Small intestine (tissue), 7 donors: ENCODE results near the gene CSNK2A3. TPM values are rescaled to one million over a fixed set of nuclear protein-coding genes. Genes with fewer than 3 reads are reported as not detected.

ENCODE experiments used
- DNase-seq, 2 donors: peaks; one replicate each; pipeline versions ENCODE4 v3.0.0 to v3.0.0-alpha.2; 2013
- FAIRE-seq: peaks from 2 replicates; lab custom pipeline; 2012; peaks lifted over from hg19 to GRCh38; lab: Jason Lieb, UNC
- H3K27ac ChIP-seq, 3 donors: one replicate each; pipeline ENCODE4 v1.5.1; 2013; ENCODE audit warnings: low read length in 2 of 3, mild to moderate bottlenecking in 2 of 3, control low read depth in 1 of 3, inconsistent platforms in 1 of 3, low read depth in 1 of 3, moderate library complexity in 1 of 3
- H3K27me3 ChIP-seq, 3 donors: one replicate each; pipeline ENCODE4 v1.6.1; 2013; ENCODE audit warnings: low read length in 3 of 3, inconsistent platforms in 1 of 3; ENCODE audit not compliant: control insufficient read depth in 3 of 3, insufficient read depth in 3 of 3
- H3K36me3 ChIP-seq, 3 donors: one replicate each; pipeline ENCODE4 v1.6.1; 2013; ENCODE audit warnings: low read length in 3 of 3, inconsistent platforms in 1 of 3, low read depth in 1 of 3, mild to moderate bottlenecking in 1 of 3, moderate library complexity in 1 of 3; ENCODE audit not compliant: control insufficient read depth in 3 of 3, insufficient read depth in 2 of 3
- H3K4me1 ChIP-seq, 3 donors: one replicate each; pipeline ENCODE4 v1.6.1; 2013; ENCODE audit warnings: low read length in 2 of 3, inconsistent platforms in 1 of 3, low read depth in 1 of 3, mild to moderate bottlenecking in 1 of 3, moderate library complexity in 1 of 3; ENCODE audit not compliant: control insufficient read depth in 3 of 3, insufficient read depth in 2 of 3
- H3K4me3 ChIP-seq, 3 donors: one replicate each; pipeline ENCODE4 v1.5.1; 2013; ENCODE audit warnings: low read length in 3 of 3, control low read depth in 1 of 3, inconsistent platforms in 1 of 3, low read depth in 1 of 3, mild to moderate bottlenecking in 1 of 3, moderate library complexity in 1 of 3
- H3K9me3 ChIP-seq, 2 donors: one replicate each; pipeline ENCODE4 v1.6.1; 2013; ENCODE audit warnings: low read depth in 1 of 2, low read length in 1 of 2; ENCODE audit not compliant: control insufficient read depth in 2 of 2, insufficient read depth in 1 of 2
- WGBS, 3 donors: extraction: QIAGEN DNeasy Blood & Tissue Kit; methylation state at CpG; one replicate each; pipeline ENCODE4 v1.1.7; 2013; 5-methylcytosine and 5-hydroxymethylcytosine counted together
- polyA plus RNA-seq, 4 donors: library from polyadenylated mRNA; stranded (reverse) in 3 of 4; unstranded in 1 of 4; fragments of 200-250 nt in 3 of 4; fragments of 120-200 nt in 1 of 4; gene quantifications; one replicate each; pipeline versions ENCODE4 v1.2.1 to v1.2.3, GENCODE V29; 2013
- donor health status: healthy with polysubstance abuse.
- donor health status: control.
- donor health status: control.
- donor health status: Bipolar disorder and iron deficiency.
- donor health status: healthy.

Gene CSNK2A3
- polyA plus RNA-seq, 4 donors, result 0.51 to 2.8 (median 1.0) TPM

- Histone ChIP-seq H3K9me3 (no peaks in the 10 kb centered on the region), H3K27me3 (no peaks in the 10 kb centered on the region), H3K36me3 (peaks cover 0 to 3% (median 2%) of the 10 kb centered on the region in 3 donors), H3K27ac (no peak overlapping the region), H3K4me1 (no peaks in the 10 kb centered on the region), H3K4me3 (no peak overlapping the region)
- 50 to 79% (median 51%) methylated on average over 1 of the region's 1 CpG for WGBS, 3 donors
- FAIRE-seq, result no peak
- DNase-seq, result no peak
Observed at GRCh38 chr11:11324090-11324489, 29.0 kb downstream of the CSNK2A3 start.

- no peak overlapping the region for H3K4me3 ChIP-seq
- DNase-seq, result no peak
- FAIRE-seq, result no peak
- H3K27ac ChIP-seq, result no peak overlapping the region
- H3K27me3 ChIP-seq, result no peaks in the 10 kb centered on the region
- H3K4me1 ChIP-seq, result no peaks in the 10 kb centered on the region
- H3K9me3 ChIP-seq, result no peaks in the 10 kb centered on the region
- H3K36me3 ChIP-seq, result peaks cover 0 to 3% (median 2%) of the 10 kb centered on the region in 3 donors
Observed at GRCh38 chr11:11322101-11322500, 30.9 kb downstream of the CSNK2A3 start.

GRCh38 chr11:11320825-11321224, 32.2 kb downstream of the CSNK2A3 start:
- WGBS, 3 donors, result 50 to 70% (median 52%) methylated on average over 2 of the region's 2 CpGs
- DNase-seq (no peak), FAIRE-seq (no peak)
- Histone ChIP-seq H3K4me1 (no peaks in the 10 kb centered on the region), H3K9me3 (no peaks in the 10 kb centered on the region), H3K27ac (no peak overlapping the region), H3K4me3 (no peak overlapping the region), H3K27me3 (no peaks in the 10 kb centered on the region), H3K36me3 (peaks cover 0 to 2% (median 0%) of the 10 kb centered on the region in 3 donors)

- Histone ChIP-seq H3K36me3 (peaks cover 0 to 2% (median 0%) of the 10 kb centered on the region in 3 donors), H3K9me3 (no peaks in the 10 kb centered on the region), H3K4me3 (no peak overlapping the region), H3K4me1 (no peaks in the 10 kb centered on the region), H3K27me3 (no peaks in the 10 kb centered on the region), H3K27ac (no peak overlapping the region)
- FAIRE-seq (no peak), DNase-seq (no peak)
- 72 to 76% (median 76%) methylated on average over 4 of the region's 4 CpGs for WGBS, 3 donors
Observed at GRCh38 chr11:11318961-11319360, 34.1 kb downstream of the CSNK2A3 start.

- Histone ChIP-seq H3K27me3 (no peaks in the 10 kb centered on the region), H3K36me3 (peaks cover 0 to under 1% (median 0%) of the 10 kb centered on the region in 3 donors), H3K9me3 (no peaks in the 10 kb centered on the region), H3K4me1 (no peaks in the 10 kb centered on the region), H3K27ac (no peak overlapping the region), H3K4me3 (no peak overlapping the region)
- WGBS, 3 donors, result 90 to 95% (median 90%) methylated on average over 7 of the region's 7 CpGs
- FAIRE-seq (no peak), DNase-seq (no peak)
Observed at GRCh38 chr11:11318461-11318860, 34.6 kb downstream of the CSNK2A3 start.

- Histone ChIP-seq H3K27me3 (peaks cover 0 to 4% (median 0%) of the 10 kb centered on the region in 3 donors), H3K4me1 (no peaks in the 10 kb centered on the region)
- FAIRE-seq, result no peak
Observed at GRCh38 chr11:11316651-11317230, 36.3 kb downstream of the CSNK2A3 start.

GRCh38 chr11:11313902-11314692, 39.0 kb downstream of the CSNK2A3 start:
- DNase-seq (no peak), FAIRE-seq (no peak)
- Histone ChIP-seq H3K27ac (no peak overlapping the region), H3K9me3 (no peaks in the 10 kb centered on the region), H3K36me3 (no peaks in the 10 kb centered on the region), H3K27me3 (peaks cover 0 to 4% (median 0%) of the 10 kb centered on the region in 3 donors), H3K4me1 (no peaks in the 10 kb centered on the region), H3K4me3 (no peak overlapping the region)
- 59 to 64% (median 60%) methylated on average over 6 of the region's 6 CpGs for WGBS, 3 donors

More at GRCh38 chr11:11316651-11317230, 36.3 kb downstream of the CSNK2A3 start:
- no peak for DNase-seq
- 82 to 92% (median 92%) methylated on average over 3 of the region's 3 CpGs for WGBS, 3 donors
- Histone ChIP-seq H3K9me3 (no peaks in the 10 kb centered on the region), H3K27ac (no peak overlapping the region), H3K36me3 (no peaks in the 10 kb centered on the region), H3K4me3 (no peak overlapping the region)

- Histone ChIP-seq H3K9me3 (no peaks in the 10 kb centered on the region), H3K4me3 (no peak overlapping the region), H3K27ac (no peak overlapping the region), H3K36me3 (no peaks in the 10 kb centered on the region), H3K27me3 (peaks cover 0 to 6% (median 0%) of the 10 kb centered on the region in 3 donors), H3K4me1 (no peaks in the 10 kb centered on the region)
- no peak for FAIRE-seq
- DNase-seq, result no peak
- 39 to 71% (median 43%) methylated on average over 1 of the region's 1 CpG for WGBS, 3 donors
Observed at GRCh38 chr11:11313426-11313825, 39.6 kb downstream of the CSNK2A3 start.
